HEK293 (cell line): ENCODE measurements around the gene GNB1L.

Experiments
- CTCF ChIA-PET: fragments of 350-600 bp; formaldehyde crosslinking; extraction: SDS; loops from one replicate; lab custom pipeline; 2021; ENCODE audit warnings: antibody characterized with exemption; lab: Yijun Ruan, JAX
- POLR2A ChIA-PET: fragments of 300-600 bp; formaldehyde crosslinking; extraction: SDS; loops from one replicate; lab custom pipeline; 2020; ENCODE audit warnings: antibody characterized with exemption, inconsistent platforms; lab: Yijun Ruan, JAX
- H3K27ac ChIP-seq: fragments of 200-500 bp; sonication (Bioruptor generic); 2 replicates; pipeline ENCODE4 v1.5.1; 2014; ENCODE audit warnings: low read depth, low read length, control low read depth, inconsistent platforms; ENCODE audit errors: extremely low read depth
- H3K36me3 ChIP-seq, 2 experiments: fragments of 200-500 bp in 1 of 2; sonication (Bioruptor generic) in 1 of 2; 1 replicate in 1 of 2; 2 replicates in 1 of 2; pipeline ENCODE4 v1.5.1; 2014 to 2017; ENCODE audit warnings: inconsistent platforms in 2 of 2, low read length in 2 of 2; ENCODE audit not compliant: control insufficient read depth in 2 of 2, insufficient read depth in 1 of 2
- H3K4me1 ChIP-seq: fragments of 200-500 bp; sonication (Bioruptor generic); 2 replicates; pipeline ENCODE4 v1.5.1; 2014; ENCODE audit warnings: mild to moderate bottlenecking, low read length, inconsistent platforms; ENCODE audit not compliant: control insufficient read depth, insufficient read depth
- H3K4me3 ChIP-seq: 2 replicates; pipeline ENCODE4 v1.5.1; 2011; ENCODE audit warnings: low read depth, mild to moderate bottlenecking, control low read depth, low read length, moderate library complexity
- H3K9me3 ChIP-seq: fragments of 200-500 bp; sonication (Bioruptor generic); 2 replicates; pipeline ENCODE4 v1.5.1; 2014; ENCODE audit warnings: low read depth, low read length, inconsistent platforms; ENCODE audit not compliant: control insufficient read depth, insufficient read depth
- CTCF ChIP-seq: fragments of 450-650 bp; formaldehyde crosslinking; IDR thresholded peaks from 2 replicates; pipeline ENCODE4 v1.5.1; 2016; ENCODE audit warnings: missing biosample characterization, missing genetic modification characterization
- GLIS2 ChIP-seq: fragments of 450-650 bp; formaldehyde crosslinking; IDR thresholded peaks from 2 replicates; pipeline ENCODE4 v1.5.1; 2016; ENCODE audit warnings: missing biosample characterization, missing genetic modification characterization
- IKZF3 ChIP-seq: fragments of 450-650 bp; IDR thresholded peaks from 2 replicates; pipeline ENCODE4 v1.5.0; 2018; ENCODE audit warnings: missing biosample characterization, mild to moderate bottlenecking, missing genetic modification characterization, moderate library complexity
- INSM2 ChIP-seq: fragments of 450-650 bp; formaldehyde crosslinking; IDR thresholded peaks from 2 replicates; pipeline ENCODE4 v1.5.1; 2016; ENCODE audit warnings: missing biosample characterization, missing genetic modification characterization
- KLF1 ChIP-seq: fragments of 450-650 bp; formaldehyde crosslinking; IDR thresholded peaks from 2 replicates; pipeline ENCODE4 v1.5.1; 2016; ENCODE audit warnings: missing biosample characterization, missing genetic modification characterization
- KLF17 ChIP-seq: fragments of 450-650 bp; formaldehyde crosslinking; IDR thresholded peaks from 2 replicates; pipeline ENCODE4 v1.5.1; 2016; ENCODE audit warnings: missing biosample characterization, missing genetic modification characterization
- KLF8 ChIP-seq: fragments of 450-650 bp; formaldehyde crosslinking; IDR thresholded peaks from 2 replicates; pipeline ENCODE4 v1.5.1; 2016; ENCODE audit warnings: missing biosample characterization, missing genetic modification characterization
- MZF1 ChIP-seq: fragments of 450-650 bp; formaldehyde crosslinking; IDR thresholded peaks from 2 replicates; pipeline ENCODE4 v1.5.1; 2017; ENCODE audit warnings: missing biosample characterization, missing genetic modification characterization, borderline replicate concordance
- OSR2 ChIP-seq: fragments of 450-650 bp; formaldehyde crosslinking; IDR thresholded peaks from 2 replicates; pipeline ENCODE4 v1.5.1; 2016; ENCODE audit warnings: missing biosample characterization, missing genetic modification characterization
- RBAK ChIP-seq: fragments of 450-650 bp; formaldehyde crosslinking; IDR thresholded peaks from 2 replicates; pipeline ENCODE4 v1.5.1; 2016; ENCODE audit warnings: missing biosample characterization, missing genetic modification characterization
- ZNF148 ChIP-seq: fragments of 450-650 bp; formaldehyde crosslinking; IDR thresholded peaks from 2 replicates; pipeline ENCODE4 v1.5.0; 2017; ENCODE audit warnings: missing biosample characterization, missing genetic modification characterization, borderline replicate concordance
- ZNF174 ChIP-seq: fragments of 450-650 bp; formaldehyde crosslinking; IDR thresholded peaks from 2 replicates; pipeline ENCODE4 v1.5.0; 2017; ENCODE audit warnings: missing biosample characterization, mild to moderate bottlenecking, missing genetic modification characterization
- ZNF19 ChIP-seq: fragments of 450-650 bp; formaldehyde crosslinking; IDR thresholded peaks from 2 replicates; pipeline ENCODE4; 2016; ENCODE audit warnings: missing biosample characterization, missing genetic modification characterization, low read depth
- ZNF239 ChIP-seq: fragments of 450-650 bp; formaldehyde crosslinking; IDR thresholded peaks from 2 replicates; pipeline ENCODE4 v1.5.1; 2016; ENCODE audit warnings: missing biosample characterization, missing genetic modification characterization
- ZNF274 ChIP-seq, 2 experiments: fragments of 200-500 bp in 1 of 2; fragments of 450-650 bp in 1 of 2; sonication (Bioruptor generic) in 1 of 2; formaldehyde crosslinking in 1 of 2; IDR thresholded peaks; 2 replicates each; pipeline versions ENCODE4 v1.5.1 to v1.6.1; 2014 to 2016; ENCODE audit warnings: borderline replicate concordance in 1 of 2, inconsistent platforms in 1 of 2, low read length in 1 of 2, missing biosample characterization in 1 of 2, missing genetic modification characterization in 1 of 2
- ZNF280D ChIP-seq: fragments of 450-650 bp; formaldehyde crosslinking; IDR thresholded peaks from 2 replicates; pipeline ENCODE4 v1.5.1; 2016; ENCODE audit warnings: missing biosample characterization, missing genetic modification characterization
- ZNF37A ChIP-seq: fragments of 450-650 bp; IDR thresholded peaks from 2 replicates; pipeline ENCODE4 v1.5.1; 2018; ENCODE audit warnings: missing biosample characterization, missing genetic modification characterization
- ZNF426 ChIP-seq: fragments of 450-650 bp; formaldehyde crosslinking; IDR thresholded peaks from 2 replicates; pipeline ENCODE4 v1.5.1; 2017; ENCODE audit warnings: missing biosample characterization, missing genetic modification characterization, mild to moderate bottlenecking, inconsistent platforms, moderate library complexity
- ZNF510 ChIP-seq: fragments of 450-650 bp; formaldehyde crosslinking; IDR thresholded peaks from 2 replicates; pipeline ENCODE4 v1.5.1; 2018; ENCODE audit warnings: mild to moderate bottlenecking, missing genetic modification characterization, missing biosample characterization; ENCODE audit not compliant: insufficient replicate concordance
- ZNF621 ChIP-seq: fragments of 450-650 bp; formaldehyde crosslinking; IDR thresholded peaks from 2 replicates; pipeline ENCODE4 v1.5.1; 2017; ENCODE audit warnings: missing biosample characterization, missing genetic modification characterization
- ZNF658 ChIP-seq: fragments of 450-650 bp; formaldehyde crosslinking; IDR thresholded peaks from 2 replicates; pipeline ENCODE4; 2016; ENCODE audit warnings: missing biosample characterization, missing genetic modification characterization
- ZSCAN16 ChIP-seq: fragments of 450-650 bp; formaldehyde crosslinking; IDR thresholded peaks from 2 replicates; pipeline ENCODE4 v1.5.1; 2016; ENCODE audit warnings: missing biosample characterization, missing genetic modification characterization

GNB1L gene

GRCh38 chr22:19734163-19734562 lies 120.5 kb downstream of the GNB1L start:
- no peak overlapping the region for H3K27ac ChIP-seq
- no peaks in the 10 kb centered on the region for H3K36me3 ChIP-seq
- ChIA-PET CTCF (interaction anchor here (7.5 kb wide), 1 partner anchor 180 kb away, joined by 184 read pairs; no protein-coding TSS in a partner anchor), POLR2A (no interaction called here)
- H3K4me1 ChIP-seq, result no peaks in the 10 kb centered on the region
- no peak overlapping the region for H3K4me3 ChIP-seq
- no peaks in the 10 kb centered on the region for H3K9me3 ChIP-seq
- no peak for TF ChIP-seq RBAK
- TF ChIP-seq ZNF274 (IDR thresholded peaks at IDR 0.05; ENCODE audit: low read length), result no peak
- no peak for TF ChIP-seq ZNF274 (tag by site-specific recombination; IDR thresholded peaks at IDR 0.05; ENCODE audit: borderline replicate concordance)
- TF ChIP-seq MZF1 (tag by site-specific recombination), result no peak
- no peak for TF ChIP-seq KLF8 (tag by site-specific recombination)
- no peak for TF ChIP-seq INSM2
- no peak for TF ChIP-seq ZNF19
- no peak for TF ChIP-seq CTCF (tag by site-specific recombination)
- TF ChIP-seq ZNF621, result no peak
- no peak for TF ChIP-seq ZNF174 (tag by site-specific recombination)
- TF ChIP-seq OSR2 (tag by site-specific recombination), result no peak
- no peak for TF ChIP-seq ZNF280D (tag by site-specific recombination)
- no peak for TF ChIP-seq ZNF510 (tag by site-specific recombination)

GRCh38 chr22:19733755-19734154 lies 120.9 kb downstream of the GNB1L start:
- no peak overlapping the region for H3K4me3 ChIP-seq
- no peaks in the 10 kb centered on the region for H3K9me3 ChIP-seq
- TF ChIP-seq KLF17 (tag by site-specific recombination) (no peak), ZSCAN16 (tag by site-specific recombination) (no peak), ZNF239 (no peak), KLF1 (tag by site-specific recombination) (no peak), ZNF426 (no peak), IKZF3 (tag by site-specific recombination) (no peak), ZNF148 (tag by site-specific recombination) (no peak), ZNF658 (no peak), GLIS2 (tag by site-specific recombination) (no peak), ZNF37A (tag by site-specific recombination) (no peak)
- H3K27ac ChIP-seq, result no peak overlapping the region
- CTCF ChIA-PET, result interaction anchor here (7.5 kb wide), 1 partner anchor 180 kb away, joined by 184 read pairs; no protein-coding TSS in a partner anchor
- H3K36me3 ChIP-seq, result no peaks in the 10 kb centered on the region
- POLR2A ChIA-PET, result no interaction called here
- H3K4me1 ChIP-seq, result no peaks in the 10 kb centered on the region
